Fibroblast of mammary gland (primary cell): ENCODE measurements around the gene NPTXR.

ENCODE experiments used
- DNase-seq: peaks from one replicate; pipeline ENCODE4 v3.0.0-alpha.2; 2010; ENCODE audit warnings: low read depth
- H3K4me3 ChIP-seq: 2 replicates; pipeline ENCODE4 v1.5.1; 2011; ENCODE audit warnings: low read depth, mild to moderate bottlenecking, low read length, moderate library complexity; ENCODE audit not compliant: control insufficient read depth
- CTCF ChIP-seq: conservative IDR thresholded peaks from 2 replicates; pipeline ENCODE4 v1.5.1; 2011; ENCODE audit warnings: low read depth, low read length, inconsistent platforms; ENCODE audit not compliant: control insufficient read depth, insufficient read depth

The NPTXR gene

GRCh38 chr22:38843657-38844314 lies at the start of gene NPTXR:
TSS of gene NPTXR (minus strand) at chr22:38844028.
- no peak for DNase-seq
- TF ChIP-seq CTCF, result no peak
- no peak within 1 kb of the TSS for H3K4me3 ChIP-seq

- no peak for TF ChIP-seq CTCF
- no peak overlapping the region for H3K4me3 ChIP-seq
Observed at GRCh38 chr22:38891256-38891655, 47.4 kb upstream of the NPTXR start.

GRCh38 chr22:38890377-38890776 lies 46.5 kb upstream of the NPTXR start:
- no peak for TF ChIP-seq CTCF
- H3K4me3 ChIP-seq, result no peak overlapping the region
- DNase-seq, result no peak

More at GRCh38 chr22:38891256-38891655, 47.4 kb upstream of the NPTXR start:
- no peak for DNase-seq

- DNase-seq, result no peak
- H3K4me3 ChIP-seq, result no peak overlapping the region
- TF ChIP-seq CTCF, result no peak
Observed at GRCh38 chr22:38886333-38886732, 42.5 kb upstream of the NPTXR start.

- no peak overlapping the region for H3K4me3 ChIP-seq
- TF ChIP-seq CTCF, result no peak
- DNase-seq, result no peak
Observed at GRCh38 chr22:38882972-38883622, 39.3 kb upstream of the NPTXR start.

GRCh38 chr22:38881997-38882879 lies 38.4 kb upstream of the NPTXR start:
- peak; percentile 38 for DNase-seq
- TF ChIP-seq CTCF, result no peak
- H3K4me3 ChIP-seq, result no peak overlapping the region
